Measurements from ENCODE around the gene LRRC56.

- TF ChIP-seq CTCF (IDR thresholded peaks at IDR 0.05) (no peak), POLR2AphosphoS5 (IDR thresholded peaks at IDR 0.05) (no peak)
Observed at GRCh38 chr11:532527-532985, 4.8 kb upstream of the LRRC56 start.
